IMR-90 (cell line): ENCODE data around the gene SLC25A41. TPM values are rescaled to one million over a fixed set of nuclear protein-coding genes. Genes with fewer than 3 reads are reported as not detected.

ENCODE experiments used
- ATAC-seq: fragments of 200-7000 bp; cut with Tn5 transposase; 2 replicates; pipeline ENCODE4 v1.9.1; 2020; ENCODE audit warnings: low read depth, mild to moderate bottlenecking, moderate library complexity
- BruUV-seq: library from RNA; stranded (reverse); fragments of 400-500 nt; replicated peaks from 2 replicates; lab custom pipeline; 2021; lab: Mats Ljungman, UMichigan
- CTCF ChIA-PET: fragments of 300-600 bp; formaldehyde crosslinking; extraction: SDS; loops from one replicate; lab custom pipeline; 2021; ENCODE audit warnings: antibody characterized with exemption; lab: Yijun Ruan, JAX
- POLR2A ChIA-PET: fragments of 300-600 bp; sonication (Branson Sonifier 250); formaldehyde crosslinking; loops from one replicate; lab custom pipeline; 2022; ENCODE audit warnings: antibody characterized with exemption; ENCODE audit not compliant: unreplicated experiment; lab: Charles Lee
- DNase-seq: peaks from one replicate; pipeline ENCODE4 v3.0.0; 2013
- H2AFZ ChIP-seq: replicated peaks from 2 replicates; pipeline ENCODE3; 2013; ENCODE audit warnings: low read length, mild to moderate bottlenecking; ENCODE audit not compliant: poor library complexity
- H2AK5ac ChIP-seq: 2 replicates; pipeline ENCODE4 v1.6.1; 2013; ENCODE audit warnings: low read depth, low read length, inconsistent platforms
- H2AK9ac ChIP-seq: replicated peaks from 2 replicates; pipeline ENCODE3; 2013; ENCODE audit warnings: mild to moderate bottlenecking, low read depth, low read length, moderate library complexity; ENCODE audit not compliant: poor library complexity
- H2BK120ac ChIP-seq: 2 replicates; pipeline ENCODE4 v1.6.1; 2013; ENCODE audit warnings: low read depth, low read length, inconsistent platforms
- H2BK15ac ChIP-seq: 3 replicates; pipeline ENCODE4 v1.6.1; 2013; ENCODE audit warnings: low read depth, low read length, inconsistent platforms
- H2BK20ac ChIP-seq: 2 replicates; pipeline ENCODE4 v1.6.1; 2013; ENCODE audit warnings: low read depth, mild to moderate bottlenecking, inconsistent platforms, low read length, moderate library complexity
- H2BK5ac ChIP-seq: 2 replicates; pipeline ENCODE4 v1.6.1; 2013; ENCODE audit warnings: mild to moderate bottlenecking, low read depth, low read length, inconsistent platforms; ENCODE audit not compliant: poor library complexity, severe bottlenecking
- H3K14ac ChIP-seq: replicated peaks from 2 replicates; pipeline ENCODE4 v1.6.1; 2013; ENCODE audit warnings: low read depth, low read length, inconsistent platforms
- H3K18ac ChIP-seq: 2 replicates; pipeline ENCODE4 v1.6.1; 2013; ENCODE audit warnings: low read depth, low read length, control low read depth
- H3K23ac ChIP-seq: 2 replicates; pipeline ENCODE4 v1.6.1; 2013; ENCODE audit warnings: low read depth, low read length, inconsistent platforms
- H3K27ac ChIP-seq: 2 replicates; pipeline ENCODE4 v1.5.1; 2013; ENCODE audit warnings: mild to moderate bottlenecking, control low read depth, low read length; ENCODE audit not compliant: insufficient read depth
- H3K27me3 ChIP-seq: 2 replicates; pipeline ENCODE4 v1.6.1; 2013; ENCODE audit warnings: low read length; ENCODE audit not compliant: control insufficient read depth, insufficient read depth
- H3K36me3 ChIP-seq: 2 replicates; pipeline ENCODE4 v1.6.1; 2013; ENCODE audit warnings: low read length, mixed read lengths; ENCODE audit not compliant: control insufficient read depth, insufficient read depth
- H3K4ac ChIP-seq: 2 replicates; pipeline ENCODE4 v1.6.1; 2013; ENCODE audit warnings: low read depth, low read length, inconsistent platforms
- H3K4me1 ChIP-seq: 2 replicates; pipeline ENCODE4 v1.6.1; 2013; ENCODE audit warnings: low read length, mixed read lengths; ENCODE audit not compliant: control insufficient read depth, insufficient read depth
- H3K4me2 ChIP-seq: 2 replicates; pipeline ENCODE4 v1.6.1; 2013; ENCODE audit warnings: low read depth, mild to moderate bottlenecking, control low read depth, low read length, moderate library complexity
- H3K4me3 ChIP-seq: 2 replicates; pipeline ENCODE4 v1.5.1; 2013; ENCODE audit warnings: low read depth, mild to moderate bottlenecking, control low read depth, low read length, moderate library complexity; ENCODE audit not compliant: insufficient read depth
- H3K56ac ChIP-seq: 2 replicates; pipeline ENCODE4 v1.6.1; 2013; ENCODE audit warnings: low read length, inconsistent platforms; ENCODE audit not compliant: insufficient read depth; ENCODE audit errors: extremely low read depth
- H3K79me1 ChIP-seq, 2 experiments: 2 replicates each; pipeline ENCODE4 v1.6.1; 2013; ENCODE audit warnings: low read length in 2 of 2, inconsistent platforms in 1 of 2, low read depth in 1 of 2
- H3K9ac ChIP-seq: 2 replicates; pipeline ENCODE4 v1.6.1; 2013; ENCODE audit warnings: low read depth, low read length, control low read depth
- H3K9me1 ChIP-seq: 2 replicates; pipeline ENCODE4 v1.6.1; 2013; ENCODE audit warnings: low read length, inconsistent platforms; ENCODE audit not compliant: insufficient read depth
- H3K9me3 ChIP-seq: 2 replicates; pipeline ENCODE4 v1.6.1; 2013; ENCODE audit warnings: low read length; ENCODE audit not compliant: control insufficient read depth, insufficient read depth
- H4K20me1 ChIP-seq: 2 replicates; pipeline ENCODE4 v1.6.1; 2013; ENCODE audit warnings: low read length, inconsistent platforms; ENCODE audit not compliant: insufficient read depth
- H4K5ac ChIP-seq: 2 replicates; pipeline ENCODE4 v1.6.1; 2013; ENCODE audit warnings: mild to moderate bottlenecking, low read depth, low read length, control low read depth
- H4K8ac ChIP-seq, 2 experiments: 2 replicates each; pipeline ENCODE4 v1.6.1; 2013; ENCODE audit warnings: low read depth in 2 of 2, low read length in 2 of 2, control low read depth in 1 of 2, inconsistent platforms in 1 of 2
- H4K91ac ChIP-seq: 2 replicates; pipeline ENCODE4 v1.6.1; 2013; ENCODE audit warnings: low read depth, low read length, inconsistent platforms; ENCODE audit not compliant: insufficient read depth
- BHLHE40 ChIP-seq: fragments of 150-350 bp; IDR thresholded peaks from 2 replicates; pipeline ENCODE4 v1.6.1; 2016; ENCODE audit warnings: mild to moderate bottlenecking, low read depth, low read length
- CEBPB ChIP-seq: IDR thresholded peaks from 2 replicates; pipeline ENCODE4 v1.6.1; 2012; ENCODE audit warnings: low read depth, low read length, improper control_type of control experiment
- CHD1 ChIP-seq: IDR thresholded peaks from 2 replicates; pipeline ENCODE4 v1.6.1; 2012; ENCODE audit warnings: low read depth, low read length, improper control_type of control experiment
- FOS ChIP-seq: fragments of 150-350 bp; IDR thresholded peaks from 2 replicates; pipeline ENCODE4 v1.6.1; 2016; ENCODE audit warnings: low read depth, low read length
- MAFK ChIP-seq: IDR thresholded peaks from 2 replicates; pipeline ENCODE4 v1.6.1; 2012; ENCODE audit warnings: low read depth, low read length, improper control_type of control experiment
- MXI1 ChIP-seq: IDR thresholded peaks from 2 replicates; pipeline ENCODE4 v1.6.1; 2012; ENCODE audit warnings: low read depth, mild to moderate bottlenecking, low read length, moderate library complexity, borderline replicate concordance
- NFE2L2 ChIP-seq: fragments of 150-350 bp; IDR thresholded peaks from 2 replicates; pipeline ENCODE4 v1.6.1; 2016; ENCODE audit warnings: low read depth, mild to moderate bottlenecking, low read length
- POLR2A ChIP-seq: IDR thresholded peaks from 2 replicates; pipeline ENCODE4 v1.6.1; 2012; ENCODE audit warnings: mild to moderate bottlenecking, low read depth, low read length
- RAD21 ChIP-seq: IDR thresholded peaks from 2 replicates; pipeline ENCODE4 v1.6.1; 2012; ENCODE audit warnings: low read length, improper control_type of control experiment
- RCOR1 ChIP-seq: IDR thresholded peaks from 2 replicates; pipeline ENCODE4 v1.6.1; 2012; ENCODE audit warnings: mild to moderate bottlenecking, low read length, improper control_type of control experiment; ENCODE audit not compliant: insufficient replicate concordance
- SMC3 ChIP-seq: fragments of 150-350 bp; IDR thresholded peaks from 2 replicates; pipeline ENCODE4 v1.6.1; 2016; ENCODE audit warnings: low read depth, mild to moderate bottlenecking, antibody characterized with exemption, low read length, moderate library complexity
- WGBS, 2 experiments: methylation state at CpG; one replicate each; pipeline versions ENCODE4 v1.1.5 to v1.1.7; 2013; ENCODE audit warnings: missing lambda C conversion rate in 2 of 2; ENCODE audit not compliant: insufficient read length in 1 of 2; ENCODE audit errors: extremely low coverage in 2 of 2; 5-methylcytosine and 5-hydroxymethylcytosine counted together
- dilution Hi-C: fragments of 300-500 bp; cut with HindIII; formaldehyde crosslinking; loops from one replicate; pipeline ENCODE4 v1.14.3; 2018; ENCODE audit warnings: low sequenced_read_pairs; ENCODE audit not compliant: unreplicated experiment
- in situ Hi-C: fragments of 300-500 bp; cut with MboI; formaldehyde crosslinking; loops from 3 replicates; pipeline ENCODE4 v1.14.3; 2019; ENCODE audit warnings: low sequenced_read_pairs, inconsistent platforms, mixed read lengths
- intact Hi-C: fragments of 100-400 bp; cut with micrococcal nuclease; formaldehyde crosslinking; loops from 2 replicates; pipeline ENCODE4 v1.10.0; 2022
- polyA plus RNA-seq, 3 experiments: library from polyadenylated mRNA; depleted of rRNA; stranded (reverse); fragments of >200 nt; gene quantifications; 2 replicates each; pipeline ENCODE4 v1.2.3, GENCODE V29; 2012; ENCODE audit warnings: low replicate concordance in 1 of 3
- total RNA-seq: library from RNA; depleted of rRNA; stranded (reverse); fragments of >200 nt; gene quantifications from 2 replicates; pipeline ENCODE4 v1.2.3, GENCODE V29; 2012
- TF ChIP-seq, protein P1 (sequence below): fragments of 150-350 bp; IDR thresholded peaks from 2 replicates; pipeline ENCODE4 v1.6.1; 2017; ENCODE audit warnings: mild to moderate bottlenecking, antibody characterized with exemption, low read length, low read depth
- TF ChIP-seq, protein P2 (sequence below): fragments of 150-350 bp; IDR thresholded peaks from 2 replicates; pipeline ENCODE4 v1.6.1; 2016; ENCODE audit warnings: low read depth, mild to moderate bottlenecking, low read length, moderate library complexity, borderline replicate concordance
- TF ChIP-seq, protein P3 (sequence below): conservative IDR thresholded peaks from 2 replicates; pipeline ENCODE4 v1.5.1; 2012; ENCODE audit warnings: mild to moderate bottlenecking, low read depth, low read length, improper control_type of control experiment

SLC25A41 gene
- total and polyA plus RNA-seq, 2 of the 4 experiments (the other 2 are of a cell fraction): not detected

DNA sequence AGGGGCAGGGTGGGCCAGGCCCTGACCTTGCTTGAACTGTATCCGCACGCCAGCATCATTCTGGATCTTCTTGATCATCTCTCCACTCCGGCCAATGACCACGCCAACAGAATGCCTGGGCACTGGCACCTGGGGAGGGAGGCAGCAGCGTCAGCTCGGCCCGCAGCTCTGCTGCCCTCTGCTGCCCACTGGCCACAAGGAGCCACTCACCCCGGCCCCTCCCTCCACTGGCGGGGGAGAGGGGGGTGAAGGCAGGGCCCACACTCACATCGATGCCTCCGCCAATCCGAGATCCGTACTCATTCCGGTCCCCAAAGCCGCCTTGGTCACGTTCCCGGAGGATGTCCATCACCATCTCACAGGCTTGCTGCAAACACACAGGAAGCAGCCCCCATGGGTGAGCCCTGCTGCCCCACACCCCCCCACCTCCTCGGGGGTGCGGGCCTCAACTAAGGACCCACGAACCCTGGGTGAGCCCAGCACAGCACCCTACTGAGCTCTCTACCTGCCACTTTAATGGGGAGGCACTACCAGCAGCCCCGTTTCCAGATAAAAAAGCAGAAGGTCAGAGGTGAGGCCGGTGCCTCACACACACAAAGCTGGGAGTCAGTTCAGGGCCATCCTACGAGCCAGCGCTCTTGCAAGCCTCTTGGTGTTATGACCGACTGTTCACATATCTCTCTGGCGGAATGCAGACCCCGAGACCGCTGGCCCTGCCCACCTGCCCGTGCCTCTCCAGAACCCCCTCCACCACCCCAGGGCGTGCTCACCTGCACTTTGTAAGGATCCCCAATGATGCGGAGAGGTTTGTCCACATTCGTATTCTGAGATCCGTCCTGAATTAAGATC is 15.6 kb downstream of the SLC25A41 start:
- Histone ChIP-seq H3K36me3 (peaks cover 77% of the 10 kb centered on the region), H3K14ac (no peak overlapping the region), H2BK20ac (no peak overlapping the region), H3K4me3 (no peak overlapping the region), H3K27ac (no peak overlapping the region), H3K9ac (no peak overlapping the region), H3K23ac (no peak overlapping the region), H3K4me1 (no peaks in the 10 kb centered on the region), H3K18ac (no peak overlapping the region), H3K4ac (no peak overlapping the region), H2AK9ac (peak overlapping the region; percentile 55), H3K27me3 (no peaks in the 10 kb centered on the region), H4K20me1 (peaks cover 57% of the 10 kb centered on the region), H3K4me2 (no peak overlapping the region), H2BK15ac (no peak overlapping the region), H2AFZ (no peak overlapping the region), H2BK5ac (no peak overlapping the region), H3K9me1 (no peaks in the 10 kb centered on the region), H3K79me1 (peaks cover 0 to 41% of the 10 kb centered on the region in 2 experiments; a peak in 2 of 4 replicates), H3K56ac (no peak overlapping the region), H2BK120ac (no peak overlapping the region), H3K9me3 (no peaks in the 10 kb centered on the region), H4K5ac (no peak overlapping the region), H4K8ac (no peak overlapping the region), H2AK5ac (no peak overlapping the region; the same call in 1 of the 2 replicates), H4K91ac (no peak overlapping the region)
- ATAC-seq (peak; percentile 77), DNase-seq (peak; percentile 5)
- dilution Hi-C loops: no loop called here
- in situ Hi-C loops: no loop called here
- BruUV-seq: no TSS peak
- WGBS, 2 experiments: 80% methylated on average over 6 of the region's 33 CpGs; no CpG with 5 or more reads in 1 of the 2 experiments
- intact Hi-C loops: loop anchor here (10.0 kb wide), 1 partner anchor 373 kb away; no protein-coding TSS in a partner anchor
- POLR2A ChIA-PET: no interaction called here
- CTCF ChIA-PET: no interaction called here
- TF ChIP-seq POLR2A: no peak
- no peak for TF ChIP-seq MXI1
- TF ChIP-seq MAFK: no peak
- TF ChIP-seq FOS: no peak
- TF ChIP-seq CHD1: no peak
- TF ChIP-seq CEBPB: no peak
- TF ChIP-seq RAD21: peak; percentile 37
- TF ChIP-seq RCOR1: no peak
- TF ChIP-seq NFE2L2: no peak
- TF ChIP-seq, protein P1, sequence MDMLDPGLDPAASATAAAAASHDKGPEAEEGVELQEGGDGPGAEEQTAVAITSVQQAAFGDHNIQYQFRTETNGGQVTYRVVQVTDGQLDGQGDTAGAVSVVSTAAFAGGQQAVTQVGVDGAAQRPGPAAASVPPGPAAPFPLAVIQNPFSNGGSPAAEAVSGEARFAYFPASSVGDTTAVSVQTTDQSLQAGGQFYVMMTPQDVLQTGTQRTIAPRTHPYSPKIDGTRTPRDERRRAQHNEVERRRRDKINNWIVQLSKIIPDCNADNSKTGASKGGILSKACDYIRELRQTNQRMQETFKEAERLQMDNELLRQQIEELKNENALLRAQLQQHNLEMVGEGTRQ: no peak
- TF ChIP-seq SMC3: peak; percentile 32; the same call in 1 of the 2 replicates
- no peak for TF ChIP-seq BHLHE40
- TF ChIP-seq, protein P2, sequence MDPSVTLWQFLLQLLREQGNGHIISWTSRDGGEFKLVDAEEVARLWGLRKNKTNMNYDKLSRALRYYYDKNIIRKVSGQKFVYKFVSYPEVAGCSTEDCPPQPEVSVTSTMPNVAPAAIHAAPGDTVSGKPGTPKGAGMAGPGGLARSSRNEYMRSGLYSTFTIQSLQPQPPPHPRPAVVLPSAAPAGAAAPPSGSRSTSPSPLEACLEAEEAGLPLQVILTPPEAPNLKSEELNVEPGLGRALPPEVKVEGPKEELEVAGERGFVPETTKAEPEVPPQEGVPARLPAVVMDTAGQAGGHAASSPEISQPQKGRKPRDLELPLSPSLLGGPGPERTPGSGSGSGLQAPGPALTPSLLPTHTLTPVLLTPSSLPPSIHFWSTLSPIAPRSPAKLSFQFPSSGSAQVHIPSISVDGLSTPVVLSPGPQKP: no peak
- TF ChIP-seq, protein P3, sequence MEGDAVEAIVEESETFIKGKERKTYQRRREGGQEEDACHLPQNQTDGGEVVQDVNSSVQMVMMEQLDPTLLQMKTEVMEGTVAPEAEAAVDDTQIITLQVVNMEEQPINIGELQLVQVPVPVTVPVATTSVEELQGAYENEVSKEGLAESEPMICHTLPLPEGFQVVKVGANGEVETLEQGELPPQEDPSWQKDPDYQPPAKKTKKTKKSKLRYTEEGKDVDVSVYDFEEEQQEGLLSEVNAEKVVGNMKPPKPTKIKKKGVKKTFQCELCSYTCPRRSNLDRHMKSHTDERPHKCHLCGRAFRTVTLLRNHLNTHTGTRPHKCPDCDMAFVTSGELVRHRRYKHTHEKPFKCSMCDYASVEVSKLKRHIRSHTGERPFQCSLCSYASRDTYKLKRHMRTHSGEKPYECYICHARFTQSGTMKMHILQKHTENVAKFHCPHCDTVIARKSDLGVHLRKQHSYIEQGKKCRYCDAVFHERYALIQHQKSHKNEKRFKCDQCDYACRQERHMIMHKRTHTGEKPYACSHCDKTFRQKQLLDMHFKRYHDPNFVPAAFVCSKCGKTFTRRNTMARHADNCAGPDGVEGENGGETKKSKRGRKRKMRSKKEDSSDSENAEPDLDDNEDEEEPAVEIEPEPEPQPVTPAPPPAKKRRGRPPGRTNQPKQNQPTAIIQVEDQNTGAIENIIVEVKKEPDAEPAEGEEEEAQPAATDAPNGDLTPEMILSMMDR: peak; percentile 36
